Stimulated activated naive B cell treated with anti-CD40 and anti-IgM and Interleukin-4, amounts not matched to agents 10 μg/mL and 1 μg/mL and 100 μg/mL, for 72 hours (primary cell): ENCODE data around the gene GATA1.

ENCODE experiments used
- ATAC-seq, 2 donors: fragments of 150-1000 bp; cut with Tn5 transposase; replicated peaks; 2 replicates each; pipeline ENCODE4 v1.10.0; 2021; ENCODE audit warnings: moderate library complexity in 1 of 2
- DNase-seq: peaks from one replicate; pipeline ENCODE4 v3.0.0; 2021
- H3K27ac Mint-ChIP-seq: one replicate; pipeline ENCODE4 v1.8.0; 2022; ENCODE audit warnings: mild to moderate bottlenecking, mixed read lengths
- H3K27me3 Mint-ChIP-seq, 2 donors: one replicate each; pipeline ENCODE4 v1.8.0; 2022; ENCODE audit warnings: mixed read lengths in 2 of 2
- H3K36me3 Mint-ChIP-seq, 2 donors: one replicate each; pipeline ENCODE4 v1.8.0; 2022; ENCODE audit warnings: mixed read lengths in 2 of 2, mild to moderate bottlenecking in 1 of 2
- H3K4me1 Mint-ChIP-seq, 2 donors: one replicate each; pipeline ENCODE4 v1.8.0; 2022; ENCODE audit warnings: mixed read lengths in 2 of 2, mild to moderate bottlenecking in 1 of 2
- H3K4me3 Mint-ChIP-seq, 2 donors: one replicate each; pipeline ENCODE4 v1.8.0; 2022; ENCODE audit warnings: mild to moderate bottlenecking in 2 of 2, mixed read lengths in 2 of 2, moderate library complexity in 1 of 2
- H3K9me3 Mint-ChIP-seq, 2 donors: one replicate each; pipeline ENCODE4 v1.8.0; 2022; ENCODE audit warnings: mixed read lengths in 2 of 2, mild to moderate bottlenecking in 1 of 2

Gene GATA1

DNA sequence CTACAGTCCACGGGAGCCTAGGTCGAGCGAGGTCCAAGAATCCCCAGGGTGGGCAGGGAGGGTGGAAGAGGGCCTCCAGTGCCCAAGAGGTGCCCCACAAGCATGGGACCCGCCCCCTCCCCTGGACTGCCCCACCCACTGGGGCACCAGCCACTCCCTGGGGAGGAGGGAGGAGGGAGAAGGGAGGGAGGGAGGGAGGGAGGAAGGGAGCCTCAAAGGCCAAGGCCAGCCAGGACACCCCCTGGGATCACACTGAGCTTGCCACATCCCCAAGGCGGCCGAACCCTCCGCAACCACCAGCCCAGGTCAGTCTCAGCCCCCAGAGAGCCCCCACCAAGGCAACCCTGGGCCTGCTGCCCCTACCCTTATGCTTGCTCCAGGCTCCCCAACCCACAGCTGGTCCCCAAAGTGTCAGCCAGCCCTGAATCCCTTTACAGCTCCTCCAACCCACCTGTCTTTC lies at the start of gene GATA1:
TSS of gene GATA1 (plus strand) at position 250 of the 460 bp plus-strand sequence. CDS start 4,520 bp downstream, outside the sequence.
- ATAC-seq (no peak), DNase-seq (no peak)
- H3K4me3 Mint-ChIP-seq: no peak within 1 kb of the TSS
- peaks cover 35 to 41% of the 10 kb centered on the region in 2 donors for H3K27me3 Mint-ChIP-seq
- H3K36me3 Mint-ChIP-seq: no peaks in the 10 kb centered on the region
- no peak within 1 kb of the TSS for H3K27ac Mint-ChIP-seq
- H3K4me1 Mint-ChIP-seq: peaks cover 0 to 10% of the 10 kb centered on the region in 2 donors
- no peaks in the 10 kb centered on the region for H3K9me3 Mint-ChIP-seq

DNA sequence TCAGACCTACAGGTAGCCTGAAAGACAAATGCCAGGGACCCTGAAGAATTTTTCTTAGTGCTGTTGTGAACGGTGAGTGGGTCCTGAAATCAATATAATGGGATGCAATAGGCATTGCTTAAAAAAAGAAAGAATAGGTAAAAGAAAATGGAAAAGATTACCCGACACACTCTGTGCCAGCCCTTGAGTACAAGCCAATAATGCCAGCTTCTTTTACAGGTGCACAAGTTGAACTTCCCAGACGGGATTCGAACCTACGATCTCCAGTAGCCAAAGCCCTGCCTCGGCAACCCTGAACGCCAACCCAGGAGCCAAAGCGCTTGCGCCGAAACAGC lies 49.5 kb upstream of the GATA1 start:
- H3K27ac Mint-ChIP-seq: peak overlapping the region; percentile 94
- H3K4me3 Mint-ChIP-seq: peak overlapping the region; percentile 89 to 91
- no peak for ATAC-seq
- peaks cover 7 to 14% of the 10 kb centered on the region in 2 donors for H3K4me1 Mint-ChIP-seq
- H3K36me3 Mint-ChIP-seq: no peaks in the 10 kb centered on the region
- no peak for DNase-seq
- no peaks in the 10 kb centered on the region for H3K9me3 Mint-ChIP-seq
- H3K27me3 Mint-ChIP-seq: no peaks in the 10 kb centered on the region

DNA sequence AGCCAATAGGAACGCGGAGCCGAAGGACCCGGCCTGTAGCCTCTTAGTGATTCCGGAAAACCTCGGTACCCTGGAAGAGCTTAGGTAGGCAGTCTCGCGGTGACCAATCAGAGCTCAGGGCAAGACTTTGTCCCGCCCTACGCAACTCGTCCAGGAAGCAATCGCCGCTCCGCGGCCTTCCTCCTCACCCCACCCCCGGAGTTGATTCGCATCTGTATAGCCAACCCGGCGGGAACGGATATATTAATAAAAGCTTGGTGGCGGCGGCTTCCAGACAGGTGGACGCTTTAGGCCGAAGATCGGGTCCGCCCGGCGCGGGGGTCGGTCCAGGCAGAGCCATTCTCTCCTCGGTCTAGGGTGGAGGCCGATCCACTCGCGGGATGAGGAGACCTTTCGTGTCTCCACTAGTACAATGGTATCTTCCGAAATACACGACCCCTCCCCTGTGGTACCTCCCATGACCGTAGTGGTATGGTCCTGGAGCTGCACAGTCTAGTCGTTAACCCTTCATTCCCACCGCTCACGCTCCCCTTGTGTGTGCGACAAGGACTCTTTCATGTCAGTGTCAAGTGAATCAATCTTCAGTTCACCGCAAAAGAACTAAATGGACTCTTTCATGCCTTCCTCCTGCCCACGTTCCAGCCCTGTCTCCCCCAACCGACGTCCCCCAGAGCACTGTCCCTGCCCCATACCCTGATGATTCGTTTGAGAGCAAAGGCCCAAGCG lies 49.0 kb upstream of the GATA1 start:
- peak; percentile 97 to 98 for ATAC-seq
- no peaks in the 10 kb centered on the region for H3K36me3 Mint-ChIP-seq
- DNase-seq: peak; percentile 87

DNA sequence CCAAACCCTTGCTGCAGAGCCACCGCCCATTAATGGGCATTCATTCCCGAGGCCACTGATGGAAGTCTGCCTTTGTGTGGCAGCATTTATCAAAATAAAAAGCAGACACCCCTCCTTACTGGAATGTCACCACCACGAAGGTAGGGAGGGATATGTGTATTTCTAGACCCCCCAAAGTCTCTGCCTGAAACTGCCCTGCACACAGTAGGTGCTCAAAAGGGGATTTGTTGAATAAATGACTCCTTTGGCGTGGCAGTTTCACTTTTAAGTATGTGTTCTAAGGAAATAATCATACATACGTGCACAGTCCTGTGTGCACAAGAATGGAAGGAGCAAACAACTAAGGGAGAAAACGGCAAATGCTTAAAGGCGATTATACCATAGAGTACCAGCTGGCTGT lies 48.5 kb upstream of the GATA1 start:
- no peaks in the 10 kb centered on the region for H3K9me3 Mint-ChIP-seq
- peaks cover 7 to 14% of the 10 kb centered on the region in 2 donors for H3K4me1 Mint-ChIP-seq
- H3K27me3 Mint-ChIP-seq: peaks cover 0 to 5% of the 10 kb centered on the region in 2 donors
- H3K36me3 Mint-ChIP-seq: no peaks in the 10 kb centered on the region
- H3K27ac Mint-ChIP-seq: peak overlapping the region; percentile 94
- H3K4me3 Mint-ChIP-seq: peak overlapping the region; percentile 89 to 91
- DNase-seq: no peak
- no peak for ATAC-seq

More for the DNA sequence above, 49.0 kb upstream of the GATA1 start:
- H3K4me3 Mint-ChIP-seq: peak overlapping the region; percentile 89 to 91
- H3K27ac Mint-ChIP-seq: peak overlapping the region; percentile 94
- peaks cover 7 to 14% of the 10 kb centered on the region in 2 donors for H3K4me1 Mint-ChIP-seq
- no peaks in the 10 kb centered on the region for H3K9me3 Mint-ChIP-seq
- peaks cover 0 to under 1% of the 10 kb centered on the region in 2 donors for H3K27me3 Mint-ChIP-seq

DNA sequence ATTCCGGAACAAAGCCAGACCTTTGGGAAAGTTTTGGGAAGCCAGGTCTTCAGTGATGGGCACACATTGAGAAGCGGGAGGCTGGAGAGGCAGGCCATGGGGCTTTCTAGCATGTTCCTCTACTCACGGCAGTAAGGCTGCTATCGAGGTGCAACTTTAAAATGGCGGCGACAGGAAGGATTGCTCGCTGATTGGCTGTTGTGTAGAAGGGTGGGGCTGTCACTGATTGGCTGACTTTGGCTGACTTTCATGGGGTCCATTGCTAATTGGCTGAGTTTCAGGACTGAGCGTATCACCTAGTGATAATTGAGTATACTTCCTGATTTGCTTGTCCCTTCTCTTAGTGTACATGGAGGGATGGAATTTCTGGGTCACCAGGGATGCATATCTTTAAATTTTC lies 44.6 kb upstream of the GATA1 start:
- no peak for ATAC-seq

DNA sequence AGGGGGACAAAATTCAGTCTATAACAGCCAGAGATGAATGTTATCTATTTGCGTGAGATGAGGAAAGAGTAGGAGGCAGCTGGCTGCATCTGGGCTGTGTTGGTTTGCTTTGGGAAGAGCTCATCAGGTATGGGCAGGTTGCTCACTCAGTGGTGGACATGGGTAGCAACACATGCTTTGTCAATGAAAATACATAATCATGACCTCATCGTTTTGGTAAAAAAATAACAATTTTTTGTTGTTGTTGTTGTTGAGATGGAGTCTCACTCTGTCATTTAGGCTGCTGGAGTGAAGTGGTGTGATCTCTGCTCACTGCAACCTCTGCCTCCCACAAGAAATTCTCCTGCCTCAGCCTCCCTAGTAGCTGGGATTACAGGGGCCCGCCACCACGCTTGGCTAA lies 41.2 kb upstream of the GATA1 start:
- Mint-ChIP-seq H3K4me3 (no peak overlapping the region), H3K36me3 (no peaks in the 10 kb centered on the region), H3K27ac (no peak overlapping the region), H3K27me3 (peaks cover 4 to 5% of the 10 kb centered on the region in 2 donors), H3K9me3 (no peaks in the 10 kb centered on the region), H3K4me1 (no peaks in the 10 kb centered on the region)
- DNase-seq: no peak
- no peak for ATAC-seq

More for the DNA sequence above, 44.6 kb upstream of the GATA1 start:
- no peaks in the 10 kb centered on the region for H3K9me3 Mint-ChIP-seq
- H3K4me3 Mint-ChIP-seq: no peak overlapping the region
- DNase-seq: no peak
- H3K27me3 Mint-ChIP-seq: peaks cover 4 to 5% of the 10 kb centered on the region in 2 donors
- H3K36me3 Mint-ChIP-seq: no peaks in the 10 kb centered on the region
- H3K4me1 Mint-ChIP-seq: peaks cover 2 to 7% of the 10 kb centered on the region in 2 donors
- no peak overlapping the region for H3K27ac Mint-ChIP-seq

DNA sequence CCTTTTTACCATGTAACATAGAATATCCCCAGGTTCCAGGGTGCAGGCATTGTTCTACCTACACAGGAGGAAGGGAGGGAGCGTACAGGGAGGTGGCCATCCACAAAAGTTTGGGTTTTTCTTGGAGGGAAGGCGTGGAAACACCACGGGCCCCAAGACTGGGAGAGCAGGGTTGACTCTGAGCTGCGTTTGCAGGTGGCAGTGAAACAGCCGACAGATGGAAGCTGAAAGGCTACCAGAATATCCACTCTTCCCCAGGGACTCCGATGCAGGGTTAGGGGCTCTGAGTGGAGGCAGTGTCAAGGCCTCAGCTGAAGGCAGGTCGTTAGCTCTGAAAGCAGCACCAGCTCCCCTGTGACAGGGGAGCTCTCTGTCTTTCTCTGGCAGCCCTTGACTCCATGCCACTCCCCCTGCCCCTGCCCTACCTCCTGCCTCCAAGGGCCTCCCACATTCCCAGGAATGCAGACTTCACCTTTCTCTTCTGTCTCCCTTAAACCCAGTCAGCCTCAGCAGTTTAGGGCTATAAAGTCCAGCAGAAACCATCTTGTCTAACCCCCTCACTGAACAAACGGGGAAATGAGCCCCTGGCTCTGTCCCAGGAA lies 38.9 kb upstream of the GATA1 start:
- ATAC-seq (no peak), DNase-seq (no peak)
- Mint-ChIP-seq H3K27ac (no peak overlapping the region), H3K36me3 (no peaks in the 10 kb centered on the region), H3K4me3 (no peak overlapping the region), H3K9me3 (no peaks in the 10 kb centered on the region), H3K4me1 (no peaks in the 10 kb centered on the region), H3K27me3 (peaks cover 4% of the 10 kb centered on the region in 2 donors)

DNA sequence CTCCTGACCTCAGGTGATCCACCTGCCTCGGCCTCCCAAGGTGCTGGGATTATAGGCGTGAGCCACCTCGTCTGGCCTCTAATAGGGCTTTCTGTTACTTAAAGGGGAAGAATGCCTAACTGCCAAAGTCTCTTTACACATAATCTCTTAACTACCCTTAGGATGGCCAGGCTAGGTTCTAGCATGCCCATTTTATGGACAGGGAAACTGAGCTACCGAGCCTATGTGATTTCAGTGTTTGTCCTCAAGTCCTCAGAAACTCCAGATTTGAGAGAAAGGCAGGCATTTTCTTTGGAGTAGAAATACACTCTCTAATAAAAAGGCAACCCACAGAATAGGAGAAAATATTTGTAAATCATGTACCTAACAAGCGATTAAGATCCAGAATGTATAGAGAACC lies 37.2 kb upstream of the GATA1 start:
- Mint-ChIP-seq H3K4me3 (no peak overlapping the region), H3K36me3 (no peaks in the 10 kb centered on the region), H3K4me1 (no peaks in the 10 kb centered on the region), H3K27ac (no peak overlapping the region), H3K9me3 (no peaks in the 10 kb centered on the region), H3K27me3 (peaks cover 0 to 13% of the 10 kb centered on the region in 2 donors)
- ATAC-seq (no peak), DNase-seq (no peak)

DNA sequence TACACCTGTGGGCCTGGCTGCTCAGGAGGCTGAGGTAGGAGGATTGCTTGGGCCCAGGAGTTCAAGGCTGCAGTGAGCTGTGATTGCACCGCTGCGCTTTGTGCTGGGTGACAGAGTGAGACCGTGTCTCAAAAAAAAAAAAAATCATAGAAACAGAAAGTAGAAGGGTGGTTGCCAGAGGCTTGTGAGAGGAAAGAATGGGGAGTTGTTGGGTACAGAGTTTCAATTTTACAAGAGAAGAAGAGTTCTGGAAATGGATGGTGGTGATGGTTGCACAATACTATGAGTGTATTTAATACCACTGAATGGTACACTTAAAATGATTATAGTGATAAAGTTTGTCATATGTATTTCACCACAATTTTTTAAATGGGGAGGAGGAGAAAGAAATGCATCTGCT lies 35.0 kb upstream of the GATA1 start:
- H3K27ac Mint-ChIP-seq: no peak overlapping the region
- H3K4me3 Mint-ChIP-seq: no peak overlapping the region
- ATAC-seq: no peak
- H3K36me3 Mint-ChIP-seq: no peaks in the 10 kb centered on the region
- H3K4me1 Mint-ChIP-seq: no peaks in the 10 kb centered on the region
- no peak for DNase-seq
- H3K27me3 Mint-ChIP-seq: peaks cover 0 to 18% of the 10 kb centered on the region in 2 donors
- no peaks in the 10 kb centered on the region for H3K9me3 Mint-ChIP-seq

DNA sequence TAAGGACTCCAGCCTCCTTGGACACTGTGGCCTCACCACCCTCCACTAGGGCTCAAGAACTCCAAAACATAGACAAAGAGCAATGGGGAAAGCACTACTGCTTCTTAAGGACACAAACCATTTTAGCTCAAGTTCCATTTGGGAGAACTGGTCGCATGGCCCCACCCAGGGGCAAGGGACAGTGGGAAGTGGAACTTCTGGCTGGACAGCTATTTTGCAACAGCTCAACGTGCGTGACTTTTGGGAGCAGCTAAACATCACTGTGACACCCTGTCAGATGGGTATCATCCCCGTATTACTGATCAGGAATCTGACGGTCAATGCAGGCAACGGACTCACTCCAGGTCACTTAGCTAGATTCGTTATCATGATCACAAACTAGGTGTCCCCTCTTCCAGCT lies 33.9 kb upstream of the GATA1 start:
- Mint-ChIP-seq H3K36me3 (no peaks in the 10 kb centered on the region), H3K27ac (no peak overlapping the region), H3K4me1 (no peaks in the 10 kb centered on the region), H3K9me3 (no peaks in the 10 kb centered on the region), H3K27me3 (peaks cover 0 to 18% of the 10 kb centered on the region in 2 donors), H3K4me3 (no peak overlapping the region)
- ATAC-seq (no peak), DNase-seq (no peak)

DNA sequence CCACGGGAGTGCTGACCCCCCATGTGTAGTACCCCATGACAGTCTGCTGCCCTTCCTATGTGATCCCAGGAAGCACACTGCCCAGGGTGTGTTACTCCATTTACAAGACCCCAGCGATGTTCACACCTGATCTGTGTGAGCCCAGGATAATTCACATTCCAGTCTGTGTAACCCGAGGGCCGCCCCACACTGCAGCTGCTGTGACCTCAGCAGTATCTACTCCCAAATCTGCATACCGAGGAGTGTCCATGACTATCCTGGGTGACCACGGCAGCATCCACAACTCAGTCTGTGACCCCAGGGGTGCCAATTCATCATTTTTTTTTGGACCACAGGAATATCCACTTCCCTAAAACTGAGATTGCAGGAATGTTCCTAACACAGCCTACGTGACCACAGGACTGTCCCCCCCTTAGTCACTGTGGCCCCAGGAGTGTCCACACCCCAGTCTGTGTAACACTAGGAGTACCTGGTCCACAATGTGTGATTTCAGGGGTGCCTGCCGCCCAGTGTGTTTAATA lies 32.6 kb upstream of the GATA1 start:
- Mint-ChIP-seq H3K36me3 (no peaks in the 10 kb centered on the region), H3K4me3 (no peak overlapping the region), H3K27me3 (peaks cover 0 to 18% of the 10 kb centered on the region in 2 donors), H3K4me1 (no peaks in the 10 kb centered on the region), H3K9me3 (no peaks in the 10 kb centered on the region), H3K27ac (no peak overlapping the region)
- DNase-seq (no peak), ATAC-seq (no peak)

DNA sequence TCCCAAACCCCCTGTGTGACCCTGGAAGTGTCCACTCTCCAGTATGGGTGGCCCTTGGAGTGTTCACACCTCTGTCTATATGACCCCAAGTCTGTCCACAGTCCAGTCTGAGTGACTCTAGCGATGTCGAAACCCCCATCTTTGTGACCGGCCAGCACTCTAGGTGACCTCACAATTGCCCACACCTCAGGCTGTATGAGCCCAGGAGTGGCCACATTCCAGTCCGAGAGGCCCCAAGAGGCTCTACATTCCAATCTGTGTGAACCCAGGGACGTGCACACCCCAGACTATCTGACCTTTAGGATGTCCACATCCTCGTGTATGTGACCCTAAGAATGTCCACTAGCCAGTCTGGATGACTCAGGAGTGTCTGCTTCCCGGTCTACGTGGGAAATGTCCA lies 32.2 kb upstream of the GATA1 start:
- H3K9me3 Mint-ChIP-seq: no peaks in the 10 kb centered on the region
- no peaks in the 10 kb centered on the region for H3K36me3 Mint-ChIP-seq
- no peak for ATAC-seq
- DNase-seq: no peak
- no peak overlapping the region for H3K27ac Mint-ChIP-seq
- H3K4me3 Mint-ChIP-seq: no peak overlapping the region
- no peaks in the 10 kb centered on the region for H3K4me1 Mint-ChIP-seq
- H3K27me3 Mint-ChIP-seq: peaks cover 0 to 18% of the 10 kb centered on the region in 2 donors

DNA sequence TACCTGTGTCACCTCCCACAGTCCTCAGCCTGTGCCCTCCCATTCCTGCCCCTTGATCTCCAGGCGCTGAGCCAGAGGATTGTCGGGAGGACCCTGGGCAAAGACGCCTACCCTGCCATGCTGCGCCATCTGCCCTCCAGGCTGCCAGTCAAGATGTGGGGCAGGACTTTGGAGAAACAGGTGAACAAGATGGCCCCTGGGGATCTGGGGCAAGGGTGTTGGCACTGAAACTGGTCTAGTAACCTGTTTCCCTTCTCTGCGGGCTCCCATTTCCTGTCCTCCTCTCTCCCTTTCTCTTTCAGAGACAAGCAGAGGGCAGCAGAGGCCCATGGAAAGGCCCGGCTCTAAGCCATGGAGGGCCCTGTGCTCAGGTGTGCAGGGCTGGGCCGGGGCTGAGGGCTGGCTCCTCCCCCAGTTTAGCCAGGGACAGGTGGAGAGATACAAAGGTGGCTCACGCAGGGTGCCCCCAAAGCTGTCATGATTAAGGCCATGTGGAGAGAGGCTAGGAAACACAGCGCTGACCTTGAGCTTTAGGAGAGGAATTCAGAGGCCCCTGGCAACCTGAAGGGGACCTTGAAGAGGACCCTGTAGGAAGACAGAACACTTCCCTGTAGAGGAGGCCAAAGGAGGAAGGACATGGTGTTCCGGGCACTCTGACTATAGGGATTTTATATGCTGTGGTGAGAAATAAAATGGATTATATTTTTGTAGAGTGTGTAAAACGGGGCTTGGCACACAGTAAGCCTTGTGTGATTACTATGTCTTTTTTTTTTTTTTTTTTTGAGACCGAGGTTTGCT lies 24.5 kb upstream of the GATA1 start, which contains the start of gene GLOD5:
TSS of gene GLOD5 (plus strand) at position 74 of the 798 bp plus-strand sequence. CDS start at position 118, 44 bp downstream.
- ATAC-seq: peak; percentile 14 to 39
- Mint-ChIP-seq H3K27ac (no peak within 1 kb of the TSS), H3K27me3 (peaks cover 0 to 18% of the 10 kb centered on the region in 2 donors), H3K4me1 (peaks cover 0 to 7% of the 10 kb centered on the region in 2 donors), H3K36me3 (no peaks in the 10 kb centered on the region), H3K9me3 (no peaks in the 10 kb centered on the region), H3K4me3 (no peak within 1 kb of the TSS)
- no peak for DNase-seq

DNA sequence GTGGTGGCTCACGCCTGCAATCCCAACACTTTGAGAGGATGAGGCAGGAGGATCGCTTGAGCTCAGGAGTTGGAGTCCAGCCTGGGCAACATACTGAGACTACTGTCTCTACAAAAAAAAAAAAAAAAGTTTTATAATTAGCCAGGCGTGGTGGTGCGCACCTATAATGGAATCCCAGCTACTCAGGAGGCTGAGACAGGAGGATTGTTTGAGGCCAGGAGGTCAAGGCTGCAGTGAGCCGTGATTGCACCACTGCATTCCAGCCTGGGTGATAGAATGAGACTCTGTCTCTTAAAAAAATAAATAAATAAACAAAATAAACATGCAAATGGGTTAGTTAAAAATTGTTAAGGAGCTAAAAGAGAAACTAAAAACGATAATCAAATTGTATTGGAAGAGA lies 17.2 kb upstream of the GATA1 start:
- ATAC-seq: no peak
- H3K36me3 Mint-ChIP-seq: no peaks in the 10 kb centered on the region
- H3K4me1 Mint-ChIP-seq: no peaks in the 10 kb centered on the region
- no peak overlapping the region for H3K27ac Mint-ChIP-seq
- no peak overlapping the region for H3K4me3 Mint-ChIP-seq
- DNase-seq: no peak
- no peaks in the 10 kb centered on the region for H3K9me3 Mint-ChIP-seq
- peaks cover 4 to 6% of the 10 kb centered on the region in 2 donors for H3K27me3 Mint-ChIP-seq
